ENCODE data around the gene UBE2Z.

UBE2Z gene

GRCh38 chr17:48908047-48908843 lies at the start of gene UBE2Z:
UBE2Z (plus strand) TSS chr17:48908407; CDS start chr17:48908504, 97 bp downstream.
- TF ChIP-seq CTCF (IDR thresholded peaks at IDR 0.05; ENCODE audit: low read depth, low read length), result peak; percentile 33
- peak within 1 kb of the TSS; percentile 75 for H3K27ac ChIP-seq
- H3K9me3 ChIP-seq (ENCODE audit: severe bottlenecking), result no peaks in the 10 kb centered on the region
- H3K27me3 ChIP-seq (ENCODE audit: insufficient read depth, low read depth, severe bottlenecking), result no peaks in the 10 kb centered on the region
- peak within 1 kb of the TSS; percentile 55 for H3K4me3 ChIP-seq (ENCODE audit: low read depth, low read length)
- DNase-seq, result peak; percentile 98
- peaks cover 36% of the 10 kb centered on the region for H3K36me3 ChIP-seq

GRCh38 chr17:48860034-48860433 lies 48.2 kb upstream of the UBE2Z start:
- H3K9me3 ChIP-seq (ENCODE audit: severe bottlenecking), result no peaks in the 10 kb centered on the region
- no peak overlapping the region for H3K4me3 ChIP-seq (ENCODE audit: low read depth, low read length)
- H3K36me3 ChIP-seq, result peaks cover 57% of the 10 kb centered on the region
- H3K27ac ChIP-seq, result no peak overlapping the region
- 0 out of 2 replicates have a peak, but pooled peaks have one; percentile 32 for TF ChIP-seq CTCF (IDR thresholded peaks at IDR 0.05; ENCODE audit: low read depth, low read length)
- no peaks in the 10 kb centered on the region for H3K27me3 ChIP-seq (ENCODE audit: insufficient read depth, low read depth, severe bottlenecking)
- no peak for DNase-seq

GRCh38 chr17:48860456-48860855 lies 47.8 kb upstream of the UBE2Z start:
- DNase-seq, result no peak
- H3K27ac ChIP-seq, result no peak overlapping the region
- no peak overlapping the region for H3K4me3 ChIP-seq (ENCODE audit: low read depth, low read length)
- H3K27me3 ChIP-seq (ENCODE audit: insufficient read depth, low read depth, severe bottlenecking), result no peaks in the 10 kb centered on the region
- peaks cover 53% of the 10 kb centered on the region for H3K36me3 ChIP-seq
- TF ChIP-seq CTCF (IDR thresholded peaks at IDR 0.05; ENCODE audit: low read depth, low read length), result no peak
- H3K9me3 ChIP-seq (ENCODE audit: severe bottlenecking), result no peaks in the 10 kb centered on the region

GRCh38 chr17:48868916-48869500 lies 39.2 kb upstream of the UBE2Z start:
- H3K9me3 ChIP-seq (ENCODE audit: severe bottlenecking), result no peaks in the 10 kb centered on the region
- peak overlapping the region; percentile 46 for H3K27ac ChIP-seq
- DNase-seq, result peak; percentile 46
- no peaks in the 10 kb centered on the region for H3K36me3 ChIP-seq
- H3K27me3 ChIP-seq (ENCODE audit: insufficient read depth, low read depth, severe bottlenecking), result no peaks in the 10 kb centered on the region
- H3K4me3 ChIP-seq (ENCODE audit: low read depth, low read length), result no peak overlapping the region
- TF ChIP-seq CTCF (IDR thresholded peaks at IDR 0.05; ENCODE audit: low read depth, low read length), result no peak

GRCh38 chr17:48869821-48870318 lies 38.3 kb upstream of the UBE2Z start:
- DNase-seq, result peak; percentile 86
- Histone ChIP-seq H3K9me3 (ENCODE audit: severe bottlenecking) (no peaks in the 10 kb centered on the region), H3K36me3 (no peaks in the 10 kb centered on the region), H3K27ac (peak overlapping the region; percentile 46), H3K27me3 (ENCODE audit: insufficient read depth, low read depth, severe bottlenecking) (no peaks in the 10 kb centered on the region), H3K4me3 (ENCODE audit: low read depth, low read length) (peak overlapping the region; percentile 3; the same call in 1 of the 2 replicates)
- TF ChIP-seq CTCF (IDR thresholded peaks at IDR 0.05; ENCODE audit: low read depth, low read length), result no peak
